ENCODE measurements around the gene AGBL4. TPM values are rescaled to one million over a fixed set of nuclear protein-coding genes. Genes with fewer than 3 reads are reported as not detected.

The AGBL4 gene
- total RNA-seq, 3 donors from 2014 or later, result 0.46 to 0.57 TPM; not detected in 1

GRCh38 chr1:48602349-48602748, 1421.4 kb downstream of the AGBL4 start:
- DNase-seq (no peak), ATAC-seq (no peak)
- Histone ChIP-seq H3K9me3 (no peaks in the 10 kb centered on the region), H3K4me1 (ENCODE audit: low read depth) (no peaks in the 10 kb centered on the region), H3K36me3 (ENCODE audit: low read depth) (no peaks in the 10 kb centered on the region), H3K4me3 (no peak overlapping the region)
- intact Hi-C loops (cut with DNase I, micrococcal nuclease), result no loop called here
- TF ChIP-seq, protein P1, sequence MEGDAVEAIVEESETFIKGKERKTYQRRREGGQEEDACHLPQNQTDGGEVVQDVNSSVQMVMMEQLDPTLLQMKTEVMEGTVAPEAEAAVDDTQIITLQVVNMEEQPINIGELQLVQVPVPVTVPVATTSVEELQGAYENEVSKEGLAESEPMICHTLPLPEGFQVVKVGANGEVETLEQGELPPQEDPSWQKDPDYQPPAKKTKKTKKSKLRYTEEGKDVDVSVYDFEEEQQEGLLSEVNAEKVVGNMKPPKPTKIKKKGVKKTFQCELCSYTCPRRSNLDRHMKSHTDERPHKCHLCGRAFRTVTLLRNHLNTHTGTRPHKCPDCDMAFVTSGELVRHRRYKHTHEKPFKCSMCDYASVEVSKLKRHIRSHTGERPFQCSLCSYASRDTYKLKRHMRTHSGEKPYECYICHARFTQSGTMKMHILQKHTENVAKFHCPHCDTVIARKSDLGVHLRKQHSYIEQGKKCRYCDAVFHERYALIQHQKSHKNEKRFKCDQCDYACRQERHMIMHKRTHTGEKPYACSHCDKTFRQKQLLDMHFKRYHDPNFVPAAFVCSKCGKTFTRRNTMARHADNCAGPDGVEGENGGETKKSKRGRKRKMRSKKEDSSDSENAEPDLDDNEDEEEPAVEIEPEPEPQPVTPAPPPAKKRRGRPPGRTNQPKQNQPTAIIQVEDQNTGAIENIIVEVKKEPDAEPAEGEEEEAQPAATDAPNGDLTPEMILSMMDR (IDR thresholded peaks at IDR 0.05), result no peak

GRCh38 chr1:48600182-48600581, 1423.6 kb downstream of the AGBL4 start:
- no peaks in the 10 kb centered on the region for H3K36me3 ChIP-seq (ENCODE audit: low read depth)
- H3K4me3 ChIP-seq, result no peak overlapping the region
- intact Hi-C loops (cut with DNase I, micrococcal nuclease), result no loop called here
- H3K4me1 ChIP-seq (ENCODE audit: low read depth), result no peaks in the 10 kb centered on the region
- DNase-seq, result no peak
- ATAC-seq, result no peak
- H3K9me3 ChIP-seq, result no peaks in the 10 kb centered on the region
- TF ChIP-seq, protein P1 (IDR thresholded peaks at IDR 0.05), result no peak

- ATAC-seq (no peak), DNase-seq (no peak)
- TF ChIP-seq, protein P1 (IDR thresholded peaks at IDR 0.05), result no peak
- Histone ChIP-seq H3K36me3 (ENCODE audit: low read depth) (no peaks in the 10 kb centered on the region), H3K4me3 (no peak overlapping the region), H3K9me3 (no peaks in the 10 kb centered on the region), H3K4me1 (ENCODE audit: low read depth) (no peaks in the 10 kb centered on the region)
- intact Hi-C loops (cut with DNase I, micrococcal nuclease), result no loop called here
Observed at GRCh38 chr1:48597663-48598062, 1426.1 kb downstream of the AGBL4 start.

DNA sequence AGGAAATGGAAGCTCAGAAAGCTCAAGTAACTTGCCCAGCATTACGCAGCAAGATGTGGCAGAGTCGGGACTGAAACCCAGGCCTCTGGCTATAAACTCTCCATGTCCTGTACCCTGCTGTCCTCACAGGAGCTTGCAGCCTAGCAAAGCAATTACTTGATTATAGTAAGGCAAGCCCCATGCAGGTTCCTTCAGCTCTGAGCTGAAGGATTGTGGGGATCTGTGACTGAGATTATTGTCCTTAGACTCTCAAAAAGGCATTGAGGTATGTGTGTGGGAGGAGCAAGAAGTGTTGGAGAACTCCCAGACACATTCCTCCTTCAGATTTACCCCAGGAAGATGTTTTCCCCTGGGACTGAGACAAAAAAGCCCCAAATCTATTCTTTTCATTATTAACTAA, 1427.7 kb downstream of the AGBL4 start:
- TF ChIP-seq, protein P1 (IDR thresholded peaks at IDR 0.05), result no peak
- DNase-seq, result no peak
- Histone ChIP-seq H3K9me3 (no peaks in the 10 kb centered on the region), H3K4me1 (ENCODE audit: low read depth) (no peaks in the 10 kb centered on the region), H3K36me3 (ENCODE audit: low read depth) (no peaks in the 10 kb centered on the region), H3K4me3 (no peak overlapping the region)
- ATAC-seq, result no peak
- intact Hi-C loops (cut with DNase I, micrococcal nuclease), result no loop called here

DNA sequence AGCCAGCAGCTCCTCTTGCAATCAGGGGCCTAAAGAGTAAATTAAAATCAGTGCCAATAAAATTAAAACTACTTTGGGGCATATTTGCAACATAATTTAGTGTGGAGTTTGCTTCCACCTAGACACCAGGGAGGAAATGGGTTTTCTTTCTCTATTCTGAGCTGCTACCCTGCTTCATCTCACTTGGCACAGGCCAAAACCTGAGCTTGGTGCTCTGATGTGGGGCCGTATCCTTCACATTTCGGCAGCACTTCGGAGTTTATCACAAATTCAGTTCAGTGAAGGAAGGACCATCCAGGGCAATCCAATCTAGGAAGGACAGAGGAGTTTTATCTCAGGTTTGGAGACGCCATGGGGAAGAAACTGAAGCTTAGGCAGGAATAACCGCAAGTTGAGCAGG, 1428.1 kb downstream of the AGBL4 start:
- TF ChIP-seq, protein P1 (IDR thresholded peaks at IDR 0.05), result no peak
- DNase-seq (no peak), ATAC-seq (no peak)
- no peaks in the 10 kb centered on the region for H3K4me1 ChIP-seq (ENCODE audit: low read depth)
- no peaks in the 10 kb centered on the region for H3K9me3 ChIP-seq
- H3K36me3 ChIP-seq (ENCODE audit: low read depth), result no peaks in the 10 kb centered on the region
- no peak overlapping the region for H3K4me3 ChIP-seq
- intact Hi-C loops (cut with DNase I, micrococcal nuclease), result no loop called here

DNA sequence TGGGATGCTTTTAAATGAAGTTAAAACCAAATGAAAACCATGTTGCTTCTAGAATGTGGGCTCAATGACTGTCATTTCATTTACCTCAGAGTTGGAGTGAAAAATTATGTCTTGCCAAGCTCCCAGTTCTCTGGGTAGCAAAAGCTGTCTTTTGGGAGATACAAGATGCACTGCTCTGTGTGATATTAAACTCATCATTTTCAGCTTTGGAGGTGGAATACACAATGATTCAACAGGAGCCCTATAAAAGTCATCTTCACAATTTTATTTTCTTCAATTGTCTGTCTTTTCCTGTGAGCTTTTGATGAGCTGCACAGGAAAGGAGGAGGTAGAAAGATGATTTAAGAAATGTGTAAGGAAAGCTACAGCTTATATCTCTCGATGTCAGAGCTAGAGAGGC, 1431.4 kb downstream of the AGBL4 start:
- Histone ChIP-seq H3K9me3 (no peaks in the 10 kb centered on the region), H3K36me3 (ENCODE audit: low read depth) (no peaks in the 10 kb centered on the region), H3K4me3 (no peak overlapping the region), H3K4me1 (ENCODE audit: low read depth) (no peaks in the 10 kb centered on the region)
- TF ChIP-seq, protein P1 (IDR thresholded peaks at IDR 0.05), result no peak
- ATAC-seq, result no peak
- DNase-seq, result no peak
- intact Hi-C loops (cut with DNase I, micrococcal nuclease), result no loop called here
